H1 (cell line): ENCODE results near the gene MYH13. TPM values are rescaled to one million over a fixed set of nuclear protein-coding genes. Genes with fewer than 3 reads are reported as not detected.

Source experiments
- CTCF ChIA-PET: fragments of 300-600 bp; sonication (Branson Sonifier 250); formaldehyde crosslinking; loops from one replicate; lab custom pipeline; 2021; ENCODE audit not compliant: partially characterized antibody; lab: Charles Lee
- POLR2A ChIA-PET: fragments of 300-600 bp; sonication (Branson Sonifier 250); formaldehyde crosslinking; loops from one replicate; lab custom pipeline; 2021; ENCODE audit warnings: inconsistent platforms; ENCODE audit not compliant: partially characterized antibody; lab: Charles Lee
- DNase-seq, 2 experiments: peaks; one replicate each; pipeline versions ENCODE4 v3.0.0 to v3.0.0-alpha.2; 2010 to 2022; ENCODE audit warnings: low spot score in 2 of 2, low read depth in 1 of 2, mixed read lengths in 1 of 2
- FAIRE-seq: peaks from 2 replicates; lab custom pipeline; 2011; peaks lifted over from hg19 to GRCh38; lab: Jason Lieb, UNC
- H2AFZ ChIP-seq: 2 replicates; pipeline ENCODE4 v1.8.1; 2012; ENCODE audit warnings: low read length, inconsistent platforms
- H2AK5ac ChIP-seq: 2 replicates; pipeline ENCODE4 v1.6.1; 2013; ENCODE audit warnings: low read depth, low read length
- H2BK120ac ChIP-seq: replicated peaks from 2 replicates; pipeline ENCODE3; 2013; ENCODE audit warnings: low read depth, low read length, inconsistent platforms
- H2BK12ac ChIP-seq: 2 replicates; pipeline ENCODE4 v1.6.1; 2013; ENCODE audit warnings: low read depth, low read length
- H2BK15ac ChIP-seq: 2 replicates; pipeline ENCODE4 v1.6.1; 2013; ENCODE audit warnings: low read length
- H2BK20ac ChIP-seq: 2 replicates; pipeline ENCODE4 v1.6.1; 2013; ENCODE audit warnings: low read length
- H2BK5ac ChIP-seq: 2 replicates; pipeline ENCODE4 v1.6.1; 2013; ENCODE audit warnings: low read depth, low read length
- H3K14ac ChIP-seq: 2 replicates; pipeline ENCODE4 v1.6.1; 2013; ENCODE audit warnings: inconsistent platforms; ENCODE audit not compliant: insufficient read length
- H3K18ac ChIP-seq: 2 replicates; pipeline ENCODE4 v1.6.1; 2013; ENCODE audit warnings: low read length; ENCODE audit errors: extremely low read depth
- H3K23ac ChIP-seq: 2 replicates; pipeline ENCODE4 v1.6.1; 2013; ENCODE audit warnings: inconsistent platforms; ENCODE audit not compliant: insufficient read length
- H3K23me2 ChIP-seq: 2 replicates; pipeline ENCODE4 v1.6.1; 2013; ENCODE audit warnings: low read depth, low read length
- H3K27ac ChIP-seq: 2 replicates; pipeline ENCODE4 v1.6.1; 2011; ENCODE audit warnings: low read depth, low read length, inconsistent platforms
- H3K27me3 ChIP-seq, 4 experiments: replicated peaks in 1 of 4; 1 replicate in 1 of 4; 2 replicates in 3 of 4; pipeline versions ENCODE4 v1.6.1 to v1.8.1; 2011 to 2013; ENCODE audit warnings: low read length in 3 of 4, mild to moderate bottlenecking in 3 of 4, inconsistent platforms in 2 of 4, mixed read lengths in 2 of 4, moderate library complexity in 1 of 4; ENCODE audit not compliant: control insufficient read depth in 3 of 4, insufficient read depth in 3 of 4; ENCODE audit errors: extremely low read depth in 1 of 4
- H3K36me3 ChIP-seq, 4 experiments: 2 replicates each; pipeline versions ENCODE4 v1.6.1 to v1.8.1; 2011 to 2013; ENCODE audit warnings: mild to moderate bottlenecking in 4 of 4, low read length in 3 of 4, moderate library complexity in 2 of 4, control low read depth in 1 of 4, inconsistent platforms in 1 of 4; ENCODE audit not compliant: insufficient read depth in 4 of 4, control insufficient read depth in 2 of 4
- H3K4ac ChIP-seq: replicated peaks from 2 replicates; pipeline ENCODE3; 2013; ENCODE audit warnings: low read length, low read depth, mixed read lengths, inconsistent platforms; ENCODE audit not compliant: insufficient read length
- H3K4me1 ChIP-seq, 4 experiments: replicated peaks in 1 of 4; 1 replicate in 1 of 4; 2 replicates in 3 of 4; pipeline versions ENCODE4 v1.6.1 to v1.8.1; 2011 to 2013; ENCODE audit warnings: low read length in 3 of 4, inconsistent platforms in 2 of 4, mixed read lengths in 1 of 4; ENCODE audit not compliant: insufficient read depth in 4 of 4, control insufficient read depth in 3 of 4
- H3K4me2 ChIP-seq, 2 experiments: 2 replicates each; pipeline versions ENCODE4 v1.6.1 to v1.8.1; 2011 to 2013; ENCODE audit warnings: low read depth in 2 of 2, low read length in 2 of 2, control low read depth in 1 of 2, inconsistent platforms in 1 of 2, mild to moderate bottlenecking in 1 of 2; ENCODE audit not compliant: insufficient read depth in 1 of 2
- H3K4me3 ChIP-seq, 4 experiments: fragments of 200-600, 300-600 bp in 1 of 4; sonication (generic), shearing (Covaris generic), sonication (Bioruptor Twin) in 1 of 4; 2 replicates each; pipeline versions ENCODE4 v1.5.1 to v1.8.1; 2011 to 2016; ENCODE audit warnings: low read length in 4 of 4, low read depth in 3 of 4, control low read depth in 2 of 4, inconsistent platforms in 2 of 4, mild to moderate bottlenecking in 2 of 4, mixed read lengths in 1 of 4, moderate library complexity in 1 of 4; ENCODE audit not compliant: insufficient read depth in 2 of 4; ENCODE audit errors: extremely low read depth in 1 of 4
- H3K56ac ChIP-seq: replicated peaks from 2 replicates; pipeline ENCODE3; 2013; ENCODE audit warnings: low read depth, mild to moderate bottlenecking, mixed read lengths, low read length, inconsistent platforms; ENCODE audit not compliant: insufficient read length
- H3K79me1 ChIP-seq: 2 replicates; pipeline ENCODE4 v1.6.1; 2013; ENCODE audit warnings: low read depth, low read length, control low read depth
- H3K79me2 ChIP-seq, 2 experiments: 2 replicates each; pipeline versions ENCODE4 v1.6.1 to v1.8.1; 2012 to 2013; ENCODE audit warnings: low read length in 2 of 2, mild to moderate bottlenecking in 2 of 2, inconsistent platforms in 1 of 2; ENCODE audit not compliant: insufficient read depth in 2 of 2, control insufficient read depth in 1 of 2
- H3K9ac ChIP-seq, 4 experiments: replicated peaks in 1 of 4; 1 replicate in 1 of 4; 2 replicates in 3 of 4; pipeline versions ENCODE4 v1.6.1 to v1.8.1; 2011 to 2013; ENCODE audit warnings: low read depth in 3 of 4, low read length in 3 of 4, control low read depth in 2 of 4, mild to moderate bottlenecking in 2 of 4, moderate library complexity in 2 of 4, inconsistent platforms in 1 of 4; ENCODE audit errors: extremely low read depth in 1 of 4
- H3K9me3 ChIP-seq, 2 experiments: 2 replicates each; pipeline versions ENCODE4 v1.6.1 to v1.8.1; 2012 to 2013; ENCODE audit warnings: mild to moderate bottlenecking in 2 of 2, moderate library complexity in 2 of 2, control low read depth in 1 of 2, inconsistent platforms in 1 of 2, low read depth in 1 of 2, low read length in 1 of 2, mixed read lengths in 1 of 2; ENCODE audit not compliant: insufficient read depth in 2 of 2
- H4K20me1 ChIP-seq, 2 experiments: replicated peaks in 1 of 2; 2 replicates each; pipeline versions ENCODE3 to v1.8.1; 2011 to 2013; ENCODE audit warnings: inconsistent platforms in 2 of 2, low read length in 2 of 2, mild to moderate bottlenecking in 1 of 2; ENCODE audit not compliant: insufficient read depth in 2 of 2, control insufficient read depth in 1 of 2
- H4K5ac ChIP-seq: 2 replicates; pipeline ENCODE4 v1.6.1; 2013; ENCODE audit warnings: low read length, low read depth, mixed read lengths, inconsistent platforms; ENCODE audit not compliant: insufficient read length
- H4K8ac ChIP-seq: 2 replicates; pipeline ENCODE4 v1.8.0; 2013; ENCODE audit warnings: mild to moderate bottlenecking, moderate library complexity, low read length, inconsistent platforms; ENCODE audit not compliant: insufficient read depth; ENCODE audit errors: extremely low read depth
- H4K91ac ChIP-seq: replicated peaks from 2 replicates; pipeline ENCODE3; 2013; ENCODE audit warnings: low read length, mixed read lengths, inconsistent platforms; ENCODE audit not compliant: insufficient read length
- BRCA1 ChIP-seq: IDR thresholded peaks from 2 replicates; pipeline ENCODE4 v1.6.1; 2012; ENCODE audit warnings: low read depth, low read length, improper control_type of control experiment
- CHD1 ChIP-seq: IDR thresholded peaks from 2 replicates; pipeline ENCODE4 v1.6.1; 2012; ENCODE audit warnings: low read depth, low read length, improper control_type of control experiment
- KDM4A ChIP-seq: IDR thresholded peaks from one replicate; pipeline ENCODE4 v1.7.1; 2012; ENCODE audit warnings: low read depth, mild to moderate bottlenecking, moderate library complexity, low read length, inconsistent platforms; ENCODE audit not compliant: severe bottlenecking
- KDM5A ChIP-seq: fragments of 200-600 bp; IDR thresholded peaks from 2 replicates; pipeline ENCODE4 v1.7.1; 2012; ENCODE audit warnings: mild to moderate bottlenecking, low read length, inconsistent platforms, mixed read lengths
- SIN3A ChIP-seq, 2 experiments: IDR thresholded peaks in 1 of 2; conservative IDR thresholded peaks in 1 of 2; 2 replicates each; pipeline ENCODE4 v1.6.1; 2011 to 2012; ENCODE audit warnings: low read length in 2 of 2, improper control_type of control experiment in 1 of 2, low read depth in 1 of 2, mild to moderate bottlenecking in 1 of 2
- SIX5 ChIP-seq: IDR thresholded peaks from 2 replicates; pipeline ENCODE4 v1.6.1; 2011; ENCODE audit warnings: mild to moderate bottlenecking, low read depth, low read length
- SUZ12 ChIP-seq: fragments of 200-600 bp; sonication (generic); IDR thresholded peaks from 2 replicates; pipeline ENCODE4 v1.6.1; 2012; ENCODE audit warnings: mild to moderate bottlenecking, inconsistent platforms, low read length, moderate library complexity, mixed read lengths
- ZNF274 ChIP-seq: IDR thresholded peaks from 2 replicates; pipeline ENCODE4 v1.7.0; 2012; ENCODE audit warnings: low read length, borderline replicate concordance; ENCODE audit errors: extremely low read depth
- WGBS, 2 experiments: shearing (Covaris generic) in 1 of 2; methylation state at CpG; one replicate each; pipeline versions ENCODE4 v1.1.6 to v1.1.7; 2013 to 2015; ENCODE audit warnings: low lambda C conversion rate in 2 of 2, mixed read lengths in 2 of 2, inconsistent platforms in 1 of 2, low coverage in 1 of 2, missing lambda C conversion rate in 1 of 2; ENCODE audit not compliant: insufficient replicate concordance in 2 of 2, insufficient coverage in 1 of 2, insufficient read length in 1 of 2; ENCODE audit errors: extremely low coverage in 1 of 2, missing lambda C conversion rate in 1 of 2; 5-methylcytosine and 5-hydroxymethylcytosine counted together
- polyA plus RNA-seq, 7 experiments: library from polyadenylated mRNA; depleted of rRNA in 3 of 7; stranded (reverse) in 5 of 7; unstranded in 2 of 7; fragments of >200 nt in 5 of 7; fragments of 200-250 nt in 2 of 7; gene quantifications; 1 replicate in 5 of 7; 2 replicates in 1 of 7; 4 replicates in 1 of 7; pipeline versions ENCODE4 v1.2.1 to v1.2.3, GENCODE V29; 2011 to 2013; ENCODE audit warnings: missing spikeins in 2 of 7, mixed read lengths in 2 of 7
- total RNA-seq: library from RNA; stranded (reverse); fragmentation: NEBNext Ultra II Directional; extraction: Animal tissue kit (Norgen Biotek cat#: 25700); gene quantifications from 2 replicates; pipeline ENCODE4 v1.2.1, GENCODE V29; 2021
- TF ChIP-seq, protein P1 (sequence below): IDR thresholded peaks from 2 replicates; pipeline ENCODE4 v1.6.1; 2012; ENCODE audit warnings: inconsistent platforms

Gene MYH13
- total and polyA plus RNA-seq, 2 of the 8 experiments (the other 6 are each of a cell fraction or from before 2014, with no cell fraction given), result not detected

GRCh38 chr17:10368561-10368960 lies 4.2 kb downstream of the MYH13 start:
- Histone ChIP-seq H4K91ac (no peak overlapping the region), H3K9ac (no peak overlapping the region), H3K4me2 (no peak overlapping the region), H2BK5ac (no peak overlapping the region), H3K4me1 (no peaks in the 10 kb centered on the region), H3K79me1 (no peaks in the 10 kb centered on the region), H3K36me3 (no peaks in the 10 kb centered on the region), H3K4me3 (no peak overlapping the region), H3K4ac (no peak overlapping the region), H2BK120ac (no peak overlapping the region), H2AFZ (no peak overlapping the region), H2BK20ac (no peak overlapping the region), H3K23ac (no peak overlapping the region), H4K20me1 (no peaks in the 10 kb centered on the region), H4K8ac (no peak overlapping the region), H3K79me2 (no peaks in the 10 kb centered on the region), H4K5ac (no peak overlapping the region), H3K9me3 (no peaks in the 10 kb centered on the region), H3K27me3 (peaks cover 0 to 3% (median 0%) of the 10 kb centered on the region in 4 experiments; a peak in 1 of 7 replicates), H3K27ac (no peak overlapping the region), H2BK12ac (no peak overlapping the region), H3K23me2 (no peaks in the 10 kb centered on the region), H3K14ac (no peak overlapping the region), H3K56ac (no peak overlapping the region), H3K18ac (no peak overlapping the region), H2AK5ac (no peak overlapping the region), H2BK15ac (no peak overlapping the region)
- no peak for TF ChIP-seq SIN3A (conservative IDR thresholded peaks at IDR 0.05 in 1 of 2, IDR thresholded peaks at IDR 0.05 in 1 of 2; ENCODE audit: low read depth in 1 of 2, low read length in 2 of 2)
- TF ChIP-seq SIX5, result no peak
- TF ChIP-seq, protein P1, sequence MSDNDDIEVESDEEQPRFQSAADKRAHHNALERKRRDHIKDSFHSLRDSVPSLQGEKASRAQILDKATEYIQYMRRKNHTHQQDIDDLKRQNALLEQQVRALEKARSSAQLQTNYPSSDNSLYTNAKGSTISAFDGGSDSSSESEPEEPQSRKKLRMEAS, result no peak
- TF ChIP-seq BRCA1, result no peak
- no peak for TF ChIP-seq KDM4A
- TF ChIP-seq ZNF274, result no peak
- TF ChIP-seq SUZ12, result no peak
- no peak for TF ChIP-seq CHD1
- no peak for TF ChIP-seq KDM5A
- POLR2A ChIA-PET, result no interaction called here
- WGBS, 2 experiments, result 92% methylated on average over 3 of the region's 3 CpGs; no CpG with 5 or more reads in 1 of the 2 experiments
- DNase-seq, result no peak
- FAIRE-seq, result no peak
- CTCF ChIA-PET, result interaction anchor here (0.6 to 1.6 kb wide), 10 partner anchors 9 to 249 kb away, joined by 3 to 4 read pairs (median 4); no protein-coding TSS in a partner anchor
